AG10803 (cell line): Measurements from ENCODE around the gene PPP1R1A.
A peak's percentile ranks its signal among the peaks of the same experiment; 100 is the strongest.

Source experiments
- DNase-seq: peaks from one replicate; pipeline ENCODE4 v3.0.0; 2010; ENCODE audit warnings: low read depth
- H3K4me3 ChIP-seq: 2 replicates; pipeline ENCODE4 v1.5.1; 2011; ENCODE audit warnings: mild to moderate bottlenecking, low read length, control low read depth
- TF ChIP-seq, protein P1 (sequence below): conservative IDR thresholded peaks from 2 replicates; pipeline ENCODE4 v1.5.1; 2011; ENCODE audit warnings: mild to moderate bottlenecking, low read length, control low read depth, inconsistent platforms

PPP1R1A gene

GRCh38 chr12:54572881-54573280, 15.6 kb downstream of the PPP1R1A start:
- TF ChIP-seq, protein P1, sequence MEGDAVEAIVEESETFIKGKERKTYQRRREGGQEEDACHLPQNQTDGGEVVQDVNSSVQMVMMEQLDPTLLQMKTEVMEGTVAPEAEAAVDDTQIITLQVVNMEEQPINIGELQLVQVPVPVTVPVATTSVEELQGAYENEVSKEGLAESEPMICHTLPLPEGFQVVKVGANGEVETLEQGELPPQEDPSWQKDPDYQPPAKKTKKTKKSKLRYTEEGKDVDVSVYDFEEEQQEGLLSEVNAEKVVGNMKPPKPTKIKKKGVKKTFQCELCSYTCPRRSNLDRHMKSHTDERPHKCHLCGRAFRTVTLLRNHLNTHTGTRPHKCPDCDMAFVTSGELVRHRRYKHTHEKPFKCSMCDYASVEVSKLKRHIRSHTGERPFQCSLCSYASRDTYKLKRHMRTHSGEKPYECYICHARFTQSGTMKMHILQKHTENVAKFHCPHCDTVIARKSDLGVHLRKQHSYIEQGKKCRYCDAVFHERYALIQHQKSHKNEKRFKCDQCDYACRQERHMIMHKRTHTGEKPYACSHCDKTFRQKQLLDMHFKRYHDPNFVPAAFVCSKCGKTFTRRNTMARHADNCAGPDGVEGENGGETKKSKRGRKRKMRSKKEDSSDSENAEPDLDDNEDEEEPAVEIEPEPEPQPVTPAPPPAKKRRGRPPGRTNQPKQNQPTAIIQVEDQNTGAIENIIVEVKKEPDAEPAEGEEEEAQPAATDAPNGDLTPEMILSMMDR: no peak
- no peak overlapping the region for H3K4me3 ChIP-seq
- no peak for DNase-seq

DNA sequence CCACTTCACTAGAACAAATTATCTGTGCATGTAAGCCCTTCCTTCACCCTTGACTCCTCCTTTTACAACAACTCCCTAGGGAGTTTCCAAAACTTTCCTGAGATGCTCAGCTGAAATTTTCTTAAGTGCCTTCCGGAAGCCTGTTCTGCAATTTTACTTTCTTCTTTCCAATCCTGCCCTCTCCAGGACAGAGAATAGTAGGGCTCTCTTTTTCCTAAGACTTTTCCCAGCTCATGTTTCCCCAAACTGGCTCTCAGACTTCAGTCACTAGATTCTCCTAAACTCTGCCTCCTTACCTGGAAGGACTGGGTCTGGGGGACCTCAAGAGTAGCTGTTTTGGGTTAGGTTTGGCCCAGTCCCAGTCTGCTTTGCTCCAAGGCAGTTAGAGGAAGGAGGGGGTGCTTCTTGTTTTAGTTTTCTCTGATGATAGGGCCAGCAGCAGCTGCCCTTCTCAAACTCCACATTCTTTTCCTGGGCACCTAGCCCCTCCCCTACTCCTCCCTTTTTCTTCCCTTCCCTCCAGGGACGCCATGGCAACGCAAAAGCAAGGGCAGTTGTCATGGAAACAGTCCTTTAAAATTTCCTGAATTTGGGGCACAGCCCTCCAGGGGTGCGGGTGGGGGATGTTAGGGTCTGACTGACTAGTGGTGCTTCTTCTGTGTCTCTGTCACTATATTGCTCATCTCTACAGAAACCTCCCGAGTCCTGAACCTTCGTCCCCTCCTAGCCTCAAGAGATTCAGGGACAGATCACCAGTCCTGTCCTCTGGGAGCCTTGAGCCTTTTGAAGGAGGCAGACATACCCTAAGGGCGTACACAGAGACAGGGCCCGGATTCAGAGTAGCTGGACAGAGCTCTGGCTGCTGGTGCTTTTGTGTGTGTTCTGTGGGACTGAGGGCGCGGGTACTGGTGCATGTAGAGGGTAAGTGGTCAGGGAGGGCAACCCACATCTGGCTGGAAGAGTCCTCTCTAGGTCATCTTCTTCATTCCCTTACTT, 17.0 kb downstream of the PPP1R1A start:
- DNase-seq: peak; percentile 59
- TF ChIP-seq, protein P1: peak; percentile 53
- no peak overlapping the region for H3K4me3 ChIP-seq

- no peak overlapping the region for H3K4me3 ChIP-seq
- TF ChIP-seq, protein P1: no peak
- DNase-seq: no peak
Observed at GRCh38 chr12:54569995-54570528, 18.4 kb downstream of the PPP1R1A start.

GRCh38 chr12:54569072-54569471, 19.4 kb downstream of the PPP1R1A start:
- TF ChIP-seq, protein P1: no peak
- no peak for DNase-seq
- no peak overlapping the region for H3K4me3 ChIP-seq

DNA sequence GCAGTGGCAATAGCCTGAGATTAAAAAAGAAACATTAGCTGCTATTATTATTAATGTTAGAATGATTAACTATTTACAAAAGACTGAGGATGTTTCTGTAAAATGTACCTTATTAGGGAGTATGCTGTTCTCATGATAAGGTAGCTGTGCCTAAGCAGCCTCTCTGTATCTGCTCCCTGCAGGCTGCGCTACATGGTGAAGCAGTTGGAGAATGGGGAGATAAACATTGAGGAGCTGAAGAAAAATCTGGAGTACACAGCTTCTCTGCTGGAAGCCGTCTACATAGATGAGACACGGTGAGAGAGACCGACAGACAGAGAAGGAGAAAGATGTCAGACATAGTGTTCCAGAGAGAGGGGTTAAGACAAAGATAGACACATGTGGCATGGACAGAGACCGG, 21.7 kb downstream of the PPP1R1A start:
- TF ChIP-seq, protein P1: no peak
- DNase-seq: no peak
- H3K4me3 ChIP-seq: no peak overlapping the region

- TF ChIP-seq, protein P1: no peak
- no peak for DNase-seq
- no peak overlapping the region for H3K4me3 ChIP-seq
Observed at GRCh38 chr12:54565986-54566544, 22.4 kb downstream of the PPP1R1A start.
